Epithelial cell of proximal tubule (primary cell): ENCODE results near the gene TATDN2. TPM values are rescaled to one million over a fixed set of nuclear protein-coding genes. Genes with fewer than 3 reads are reported as not detected.

Experiments
- DNase-seq: peaks from one replicate; pipeline ENCODE4 v3.0.0-alpha.2; 2011; ENCODE audit warnings: low read depth
- H3K4me3 ChIP-seq: 2 replicates; pipeline ENCODE4 v1.5.1; 2011; ENCODE audit warnings: low read depth, mild to moderate bottlenecking, low read length
- CTCF ChIP-seq: conservative IDR thresholded peaks from 2 replicates; pipeline ENCODE4 v1.5.1; 2012; ENCODE audit warnings: low read depth, mild to moderate bottlenecking, low read length
- total RNA-seq: library from RNA; depleted of rRNA; stranded (reverse); fragments of >200 nt; gene quantifications from 2 replicates; pipeline ENCODE4 v1.2.3, GENCODE V29; 2015

TATDN2 gene
- total RNA-seq, 1 donor from 2014 or later: 14.6 TPM

- no peak for DNase-seq
- no peak for TF ChIP-seq CTCF
- no peak overlapping the region for H3K4me3 ChIP-seq
Observed at GRCh38 chr3:10213156-10213792, 35.0 kb upstream of the TATDN2 start.

DNA sequence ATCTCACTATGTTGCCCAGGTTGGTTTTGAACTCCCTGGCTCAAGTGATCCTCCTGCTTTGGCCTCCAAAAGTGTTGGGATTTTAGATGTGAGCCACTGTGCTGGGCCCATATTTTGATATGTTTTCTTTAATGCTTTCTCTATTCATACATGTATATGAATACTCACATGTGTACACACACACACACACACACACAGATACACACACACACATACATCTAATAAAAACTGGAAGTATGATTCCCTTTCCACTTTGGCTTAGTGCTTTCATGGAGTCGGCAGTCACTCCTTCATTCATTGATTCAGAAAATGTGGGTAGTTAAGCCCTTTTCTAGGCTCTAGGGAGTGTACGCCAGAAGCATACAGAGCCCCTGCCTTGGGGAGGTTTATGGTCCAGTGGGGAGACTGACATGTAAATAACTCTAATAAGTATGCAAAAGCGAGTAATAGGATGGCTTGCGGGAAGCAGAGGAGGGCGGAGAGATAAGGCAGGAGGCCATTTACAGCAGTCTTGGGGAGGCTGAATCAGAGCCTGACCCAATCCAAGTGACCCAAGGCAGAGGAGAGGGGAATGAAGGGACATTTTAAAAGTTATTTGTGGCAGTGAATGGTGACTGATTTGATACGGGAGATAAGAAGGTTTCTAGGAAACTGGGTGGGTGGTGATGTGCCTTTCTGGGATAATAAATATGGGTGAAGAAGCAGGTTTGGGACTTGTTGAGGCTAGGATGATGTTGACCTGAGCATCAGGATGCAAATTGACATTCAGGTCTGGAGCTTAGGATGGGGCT is 32.5 kb upstream of the TATDN2 start:
- no peak overlapping the region for H3K4me3 ChIP-seq
- DNase-seq: no peak
- no peak for TF ChIP-seq CTCF

- H3K4me3 ChIP-seq: no peak overlapping the region
- TF ChIP-seq CTCF: no peak
Observed at GRCh38 chr3:10217359-10217758, 30.9 kb upstream of the TATDN2 start.

GRCh38 chr3:10219737-10220136 is 28.5 kb upstream of the TATDN2 start:
- no peak overlapping the region for H3K4me3 ChIP-seq
- no peak for TF ChIP-seq CTCF
- DNase-seq: no peak

More at GRCh38 chr3:10217359-10217758, 30.9 kb upstream of the TATDN2 start:
- no peak for DNase-seq

DNA sequence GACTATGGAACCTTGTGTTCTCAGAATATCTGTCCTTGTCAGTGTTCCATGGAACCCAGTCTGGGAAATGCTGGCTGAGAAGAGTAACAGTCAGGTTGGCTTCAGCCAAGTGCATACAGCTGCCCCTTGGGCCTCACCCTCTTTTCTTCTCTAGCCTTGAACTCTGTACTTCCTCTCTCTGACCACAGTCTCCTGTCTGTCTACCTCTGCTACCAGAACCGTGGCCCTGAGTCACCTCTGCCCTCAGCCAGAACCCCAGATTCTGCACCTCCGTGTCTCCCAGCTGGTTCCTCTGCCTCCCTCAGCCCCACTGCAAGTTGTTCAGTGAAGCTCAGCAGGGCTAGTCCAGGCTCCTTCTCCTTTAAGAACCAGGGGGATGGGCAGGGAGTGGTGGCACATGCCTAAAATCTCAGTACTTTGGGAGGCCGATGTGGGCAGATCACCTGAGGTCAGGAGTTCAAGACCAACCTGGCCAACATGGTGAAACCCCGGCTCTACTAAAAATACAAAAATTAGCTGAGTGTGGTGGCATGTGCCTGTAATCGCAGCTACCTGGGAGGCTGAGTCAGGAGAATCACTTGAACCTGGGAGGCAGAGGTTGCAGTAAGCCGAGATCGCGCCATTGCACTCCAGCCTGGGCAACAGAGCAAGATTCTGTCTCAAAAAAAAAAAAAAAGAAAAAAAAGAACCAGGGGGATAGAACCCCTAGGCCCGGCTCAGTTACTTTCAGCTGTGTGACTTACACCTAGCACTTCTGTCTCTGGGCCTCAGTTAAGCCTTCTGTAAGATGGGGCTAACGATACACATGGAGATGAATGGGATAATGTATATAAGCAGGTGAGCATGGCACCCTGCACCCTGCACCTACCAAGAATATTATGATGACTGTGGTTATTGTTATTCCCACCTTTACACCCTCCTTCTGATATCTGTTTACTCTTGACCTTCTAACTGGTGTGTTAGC is 24.3 kb upstream of the TATDN2 start:
- TF ChIP-seq CTCF: no peak
- no peak overlapping the region for H3K4me3 ChIP-seq
- DNase-seq: no peak

DNA sequence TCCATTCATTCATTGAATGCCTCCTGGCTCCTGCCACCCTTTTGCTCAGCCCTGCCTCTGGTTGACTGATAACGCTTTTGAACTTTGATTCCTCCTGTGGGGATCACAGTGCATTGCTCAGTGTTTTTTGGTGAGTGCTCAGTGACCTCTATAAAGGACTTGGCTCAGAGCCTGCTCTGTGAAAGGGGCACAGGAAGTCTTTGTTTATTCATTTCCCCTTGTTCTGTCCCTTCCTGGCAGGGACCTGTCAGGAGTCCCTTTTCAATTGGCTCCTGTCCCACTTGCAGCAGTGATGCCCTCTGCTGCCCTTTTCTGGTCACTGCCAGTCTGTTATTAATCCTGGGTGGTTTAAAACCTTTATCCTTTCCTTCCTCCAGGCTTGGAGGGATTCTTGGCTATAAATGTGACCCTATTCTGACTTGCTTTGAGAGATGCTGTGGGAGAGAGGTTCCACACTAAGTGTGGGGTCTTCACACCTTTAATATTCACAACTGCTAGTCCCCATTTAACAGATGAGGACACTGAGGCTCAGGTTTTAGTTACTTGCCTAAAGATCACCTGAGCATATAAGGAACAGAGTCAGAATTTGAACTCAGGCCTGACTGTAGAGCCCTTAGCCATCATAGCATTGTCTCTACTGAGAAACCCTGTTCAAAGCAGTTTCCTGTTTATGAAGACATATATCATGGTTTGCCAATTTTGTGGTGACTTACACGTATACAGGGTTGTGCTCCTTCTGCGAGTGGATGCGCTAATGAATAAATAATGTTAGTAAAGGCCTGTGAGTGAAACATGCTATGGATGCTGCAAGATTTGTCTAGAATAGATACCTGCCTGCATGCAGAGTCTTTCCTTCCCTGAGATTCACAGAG is 23.2 kb upstream of the TATDN2 start:
- H3K4me3 ChIP-seq: no peak overlapping the region
- DNase-seq: peak; percentile 61
- peak; percentile 89 for TF ChIP-seq CTCF
